H54 (cell line): ENCODE data around the gene MTOR.
"Not testable (repeated sequence)": the region's sequence is repeated elsewhere in the genome, so short reads cannot be mapped to it uniquely, and the experiment has no call there.

Experiments used
- DNase-seq: peaks from one replicate; pipeline ENCODE4 v3.0.0; 2011; ENCODE audit warnings: low spot score, mixed read lengths; ENCODE audit not compliant: insufficient read length
- FAIRE-seq: peaks from 3 replicates; lab custom pipeline; 2011; peaks lifted over from hg19 to GRCh38; lab: Jason Lieb, UNC
- POLR2A ChIP-seq: IDR thresholded peaks from 2 replicates; pipeline ENCODE4 v1.6.1; 2011; ENCODE audit warnings: low read depth, mild to moderate bottlenecking, low read length

The MTOR gene

DNA sequence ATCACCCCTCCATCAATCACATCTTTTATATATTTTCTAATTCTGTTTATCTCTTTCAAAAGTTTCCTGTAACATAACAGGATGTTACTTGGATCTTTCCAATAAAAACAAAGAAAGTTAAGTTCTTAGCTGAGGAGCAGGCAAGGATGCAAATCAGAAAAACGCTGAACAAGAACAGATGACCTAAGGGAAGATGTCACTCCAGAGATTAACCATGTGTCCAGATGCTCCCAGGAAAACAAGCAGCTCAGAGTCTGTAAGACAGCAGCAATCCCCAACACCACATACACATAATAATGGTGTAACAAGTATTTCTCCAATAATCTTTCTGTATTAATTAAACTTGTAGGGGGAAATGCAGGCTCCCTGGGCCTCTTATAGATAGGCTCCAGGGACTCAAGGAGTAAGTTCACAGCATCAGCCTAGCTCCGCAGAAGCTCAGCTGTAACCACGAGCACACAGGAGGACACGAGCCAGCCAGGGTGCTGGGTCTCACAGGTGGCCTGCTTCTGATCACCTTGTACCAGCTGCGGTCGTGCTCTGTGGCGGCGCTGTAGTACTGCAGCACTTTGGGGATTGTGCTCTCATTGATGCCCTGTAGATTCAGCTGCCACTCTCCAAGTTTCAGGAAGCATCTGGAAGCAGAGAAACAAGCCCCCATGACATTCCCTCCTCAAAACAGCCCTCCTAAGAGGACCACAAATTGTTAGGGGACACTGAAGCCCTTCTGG is 129.6 kb downstream of the MTOR start:
- no peak for TF ChIP-seq POLR2A
- FAIRE-seq (no peak), DNase-seq (no peak)

DNA sequence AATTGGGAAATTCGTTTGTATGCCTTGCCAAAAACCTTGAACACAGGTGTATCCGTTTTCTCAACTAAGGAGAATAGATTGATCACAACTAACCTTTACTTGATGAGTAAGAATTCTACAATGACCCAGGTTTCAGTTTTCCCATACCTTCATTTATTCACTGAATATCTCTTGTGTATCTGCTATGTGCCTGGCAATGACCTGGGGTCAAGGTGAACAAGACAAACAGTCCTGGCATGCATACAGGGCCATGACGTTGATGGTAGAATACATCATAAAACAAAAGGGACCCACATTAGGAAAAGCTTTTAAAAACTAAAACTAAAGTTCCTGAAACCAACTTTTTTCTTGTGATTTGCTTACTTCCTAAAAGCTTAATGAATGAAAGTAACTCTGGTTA is 130.5 kb downstream of the MTOR start:
- no peak for TF ChIP-seq POLR2A
- no peak for FAIRE-seq

DNA sequence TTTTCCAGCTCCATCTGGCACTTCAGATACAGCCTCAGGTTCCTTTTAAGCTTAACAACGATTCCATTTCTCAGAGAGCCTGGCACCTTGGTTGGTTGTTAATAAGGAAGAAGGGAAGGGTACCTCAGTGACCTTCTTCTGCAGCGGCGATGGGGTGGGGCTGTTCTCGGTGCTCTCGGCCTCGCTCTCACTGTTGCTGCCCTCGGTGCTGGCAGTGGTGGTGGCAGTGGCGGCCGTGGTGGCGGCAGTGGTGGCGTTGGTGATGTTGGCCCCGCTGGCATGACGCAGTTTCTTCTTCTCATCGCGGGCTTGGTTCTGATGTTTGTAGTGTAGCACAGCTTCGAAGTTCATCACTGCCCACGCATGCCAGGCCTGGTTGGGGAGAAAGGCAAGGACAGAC is 131.9 kb downstream of the MTOR start:
- DNase-seq (no peak), FAIRE-seq (no peak)
- TF ChIP-seq POLR2A: no peak

More for the DNA sequence above, 130.5 kb downstream of the MTOR start:
- no peak for DNase-seq

DNA sequence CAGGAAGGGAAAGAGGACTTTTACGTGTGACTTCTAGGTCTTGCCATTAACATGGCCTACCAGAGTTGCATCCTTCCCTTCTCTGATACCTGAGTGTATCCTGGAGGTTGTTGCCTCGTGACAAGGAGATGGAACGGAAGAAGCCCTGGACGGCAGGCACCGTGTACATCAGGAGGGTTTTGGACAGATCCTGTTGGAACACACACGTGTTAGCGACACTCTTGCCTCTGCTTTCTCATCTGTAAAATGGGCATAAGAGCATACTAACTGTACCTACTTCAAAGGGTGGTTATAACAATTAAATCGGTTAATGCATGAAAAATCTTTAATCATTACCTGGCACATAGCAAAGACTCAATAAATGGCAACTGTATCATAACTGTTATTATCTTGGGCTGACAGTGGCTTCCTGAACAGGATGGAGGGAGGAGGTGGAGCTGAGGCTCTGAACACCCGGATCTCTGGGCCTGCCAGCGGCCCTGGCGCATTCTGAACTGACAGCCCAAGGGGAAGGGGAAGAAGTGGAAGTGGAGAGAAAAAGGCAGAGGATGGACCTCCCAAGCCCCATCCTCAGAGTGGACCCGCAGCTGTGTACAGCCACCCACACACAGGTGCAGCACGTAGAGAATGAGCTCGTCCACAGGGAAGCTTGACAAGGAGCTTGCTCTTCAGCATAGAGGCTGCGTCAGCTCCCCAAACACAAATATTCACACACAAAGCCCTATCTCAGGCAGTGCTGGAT is 132.5 kb downstream of the MTOR start:
- FAIRE-seq: no peak
- TF ChIP-seq POLR2A: no peak
- DNase-seq: no peak

DNA sequence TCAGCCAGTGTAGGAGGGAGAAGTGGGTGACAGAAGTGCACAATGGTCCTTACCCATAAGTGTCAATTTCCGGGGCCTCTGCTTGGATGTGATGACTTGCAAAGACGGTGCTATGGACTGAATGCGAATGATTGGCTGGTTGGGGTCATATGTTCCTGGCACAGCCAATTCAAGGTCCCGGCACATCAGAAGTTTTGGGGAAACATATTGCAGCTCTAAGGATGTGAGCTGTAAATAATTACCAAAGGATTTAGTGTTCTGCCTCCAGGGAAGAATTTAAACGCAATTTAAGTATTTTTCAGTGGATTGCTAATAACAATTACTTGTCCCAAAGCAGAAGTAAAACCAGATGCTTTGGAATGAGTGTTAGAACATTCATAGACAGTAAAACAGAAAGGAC is 135.8 kb downstream of the MTOR start:
- DNase-seq (no peak), FAIRE-seq (no peak)
- TF ChIP-seq POLR2A: no peak

DNA sequence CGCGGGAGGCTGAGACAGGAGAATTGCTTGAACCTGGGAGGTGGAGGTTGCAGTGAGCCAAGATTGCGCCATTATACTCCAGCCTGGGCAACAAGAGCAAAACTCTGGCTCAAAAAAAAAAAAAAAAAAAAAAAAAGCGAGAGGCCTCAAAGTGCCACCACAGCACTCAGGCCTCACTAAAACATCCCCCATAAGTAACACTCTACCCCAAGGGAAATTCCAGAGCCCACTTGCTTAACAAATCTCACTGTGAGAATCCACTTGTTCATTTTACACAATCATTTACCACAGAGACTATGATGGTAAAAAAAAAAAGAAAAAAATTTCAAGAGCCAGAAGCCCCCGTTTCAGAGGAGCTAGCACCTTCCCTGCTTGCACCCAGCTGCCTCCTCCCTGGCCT is 136.4 kb downstream of the MTOR start:
- TF ChIP-seq POLR2A: no peak
- no peak for DNase-seq
- no peak for FAIRE-seq

DNA sequence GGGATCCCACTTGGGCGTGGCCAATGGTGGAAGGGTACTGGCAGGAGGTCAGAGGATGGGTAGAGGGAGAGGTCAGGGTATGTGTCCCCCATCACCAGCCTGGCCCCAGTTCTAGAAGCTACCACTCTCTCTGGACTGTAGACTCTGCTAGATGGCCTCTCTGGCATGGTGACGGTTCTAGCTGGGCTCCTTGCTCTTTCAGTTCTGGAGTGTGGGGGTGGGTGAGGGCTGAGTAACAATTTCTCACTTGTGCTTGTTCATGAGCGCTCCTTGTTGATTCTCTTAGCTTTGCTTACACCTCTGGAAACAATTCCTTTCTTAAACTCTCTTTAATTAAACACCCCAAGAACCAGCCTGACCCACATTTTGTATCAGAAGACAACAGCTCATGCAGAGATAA is 137.4 kb downstream of the MTOR start:
- TF ChIP-seq POLR2A: no peak
- no peak for DNase-seq
- FAIRE-seq: no peak

DNA sequence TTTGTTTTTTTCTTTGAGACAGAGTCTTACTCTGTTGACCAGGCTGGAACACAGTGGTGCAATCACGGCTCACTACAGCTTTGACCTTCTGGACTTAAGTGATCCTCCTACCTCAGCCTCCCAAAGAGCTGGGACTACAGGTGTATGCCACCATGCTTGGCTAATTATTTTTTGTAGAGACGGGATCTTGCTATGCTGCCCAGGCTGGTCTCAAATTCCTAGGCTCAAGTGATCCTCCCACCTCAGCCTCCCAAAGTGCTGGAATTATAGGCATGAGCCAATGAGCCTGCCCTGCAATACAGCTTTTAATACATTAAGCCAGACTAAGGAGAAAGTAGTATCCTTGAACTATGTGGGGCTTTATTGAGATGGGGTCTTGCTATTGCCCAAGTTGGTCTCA is 146.0 kb downstream of the MTOR start:
- no peak for DNase-seq
- TF ChIP-seq POLR2A: no peak
- FAIRE-seq: no peak

DNA sequence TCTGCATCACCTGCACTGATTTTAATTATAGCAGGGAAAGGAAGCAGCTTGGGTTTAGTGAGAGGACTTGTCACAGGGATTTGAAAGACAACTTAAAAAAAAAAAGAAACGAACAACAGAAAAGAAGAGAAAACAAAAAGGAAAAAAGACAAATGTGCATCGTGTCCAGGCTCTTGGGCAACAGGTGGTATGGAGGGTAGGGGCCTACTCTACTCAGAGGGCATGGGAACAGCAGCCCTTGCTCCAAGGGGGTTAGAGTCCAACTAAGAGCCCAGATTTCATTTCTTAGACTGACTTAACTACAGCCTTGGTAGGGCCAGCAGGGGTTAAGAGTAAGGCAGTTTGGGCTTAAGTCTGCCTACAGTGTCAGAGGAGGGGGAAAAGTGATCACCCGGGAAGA is 147.4 kb downstream of the MTOR start:
- no peak for DNase-seq
- no peak for TF ChIP-seq POLR2A
- FAIRE-seq: no peak

DNA sequence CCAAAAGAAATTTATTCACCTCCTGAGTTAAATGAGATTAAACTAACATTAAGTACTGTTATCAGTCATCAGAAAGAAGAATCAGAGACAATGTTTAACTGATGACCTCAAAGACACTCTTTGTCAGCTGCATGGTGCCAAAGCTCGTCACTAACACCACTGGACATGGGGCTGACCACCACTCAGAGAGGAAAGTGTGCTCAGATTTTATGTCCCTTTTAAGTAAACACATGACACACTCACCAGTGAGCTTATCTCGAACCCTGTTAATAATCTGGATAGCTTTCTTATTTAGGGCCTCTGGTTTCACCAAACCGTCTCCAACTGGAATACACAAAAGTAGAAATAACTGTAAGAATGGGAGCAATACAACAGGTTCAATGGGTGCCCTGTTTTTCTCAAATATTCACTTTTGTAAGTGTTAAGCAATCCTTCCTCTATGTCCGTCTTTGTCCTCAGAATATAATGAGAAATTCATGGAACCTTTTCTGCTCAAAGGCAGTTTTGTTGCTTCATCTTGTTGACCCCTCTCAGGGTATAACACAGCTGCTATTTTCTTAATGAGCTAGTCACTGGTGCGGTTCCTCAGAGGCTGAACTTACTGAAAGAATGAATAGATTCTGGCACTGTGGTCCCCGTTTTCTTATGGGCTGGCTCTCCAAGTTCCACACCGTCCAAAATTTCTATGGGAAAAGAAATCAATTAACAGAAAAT is 153.1 kb downstream of the MTOR start:
- FAIRE-seq (no peak), DNase-seq (no peak)
- no peak for TF ChIP-seq POLR2A

DNA sequence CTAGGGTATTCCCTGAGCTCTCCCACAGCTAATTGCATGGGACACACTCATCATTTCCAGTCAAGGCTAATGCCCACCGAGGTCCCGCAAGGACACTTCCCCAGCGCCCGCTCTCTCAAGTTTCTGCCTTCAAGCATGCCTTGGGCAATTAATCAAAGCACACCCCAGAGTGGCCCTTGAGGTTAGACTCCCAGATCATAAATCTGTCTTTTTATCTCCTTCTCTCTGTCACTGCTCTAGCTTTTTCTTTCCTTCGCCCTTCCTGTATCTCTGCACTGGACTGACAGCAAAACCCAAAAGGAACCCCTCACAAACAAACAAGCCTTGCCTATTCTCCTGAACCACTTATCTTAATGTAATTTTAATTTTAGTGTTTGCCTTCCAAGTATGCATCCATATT is 154.8 kb downstream of the MTOR start:
- FAIRE-seq (no peak), DNase-seq (no peak)
- no peak for TF ChIP-seq POLR2A

DNA sequence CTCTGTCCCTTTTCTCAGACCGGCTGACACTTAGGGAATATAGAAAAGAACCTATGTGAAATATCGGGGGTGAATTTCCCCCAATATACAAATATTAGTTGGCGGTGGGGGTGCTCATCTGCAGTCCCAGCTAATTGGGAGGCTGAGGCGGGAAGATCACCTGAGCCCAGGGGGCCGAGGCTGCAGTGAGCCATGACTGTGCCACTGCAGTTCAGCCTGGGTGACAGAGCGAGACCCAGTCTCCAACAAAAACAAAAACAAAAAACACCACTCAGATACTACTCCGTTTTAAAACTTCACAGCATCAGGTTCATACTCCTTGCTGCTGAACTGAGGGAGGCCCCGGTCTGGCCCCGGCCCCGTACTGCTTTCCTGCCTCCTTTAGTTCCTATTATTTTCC is 156.8 kb downstream of the MTOR start:
- FAIRE-seq: no peak
- no peak for TF ChIP-seq POLR2A
- no peak for DNase-seq

DNA sequence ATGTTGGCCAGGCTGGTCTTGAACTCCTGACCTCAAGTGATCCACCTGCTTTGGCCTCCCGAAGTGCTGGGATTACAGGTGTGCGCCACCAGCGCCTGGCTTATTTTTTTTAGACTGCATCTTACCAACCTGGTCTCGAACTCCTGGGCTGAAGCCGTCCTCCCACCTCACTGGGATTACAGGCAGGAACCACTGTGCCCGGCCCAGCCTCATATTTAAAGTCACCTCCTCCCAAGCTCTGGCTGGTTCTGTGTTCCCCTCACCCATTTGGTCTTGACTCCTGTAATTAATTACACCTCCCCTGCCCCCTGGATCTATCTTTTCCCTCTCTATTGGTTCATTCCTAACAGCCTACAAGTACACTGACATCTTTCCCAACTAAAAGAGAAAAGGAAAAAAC is 161.0 kb downstream of the MTOR start:
- no peak for TF ChIP-seq POLR2A
- FAIRE-seq: no peak
- no peak for DNase-seq

DNA sequence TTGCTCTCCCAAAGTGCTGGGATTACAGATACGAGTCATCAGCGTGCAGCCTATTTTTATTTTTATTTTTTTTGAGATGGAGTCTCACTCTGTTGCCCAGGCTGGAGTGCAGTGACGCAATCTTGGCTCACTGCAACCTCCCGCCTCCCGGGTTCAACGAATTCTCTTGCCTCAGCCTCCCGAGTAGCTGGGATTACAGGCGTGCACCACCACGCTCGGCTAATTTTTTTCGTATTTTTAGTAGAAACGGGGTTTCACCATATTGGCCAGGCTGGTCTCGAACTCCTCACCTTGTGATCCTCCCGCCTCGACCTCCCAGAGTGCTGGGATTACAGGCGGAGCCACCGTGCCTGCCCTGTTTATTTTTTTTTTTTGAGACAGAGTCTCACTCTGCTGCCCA is 161.5 kb downstream of the MTOR start:
- DNase-seq, FAIRE-seq: not testable (repeated sequence)
